ENCODE results near the gene RIPPLY1.

The RIPPLY1 gene

DNA sequence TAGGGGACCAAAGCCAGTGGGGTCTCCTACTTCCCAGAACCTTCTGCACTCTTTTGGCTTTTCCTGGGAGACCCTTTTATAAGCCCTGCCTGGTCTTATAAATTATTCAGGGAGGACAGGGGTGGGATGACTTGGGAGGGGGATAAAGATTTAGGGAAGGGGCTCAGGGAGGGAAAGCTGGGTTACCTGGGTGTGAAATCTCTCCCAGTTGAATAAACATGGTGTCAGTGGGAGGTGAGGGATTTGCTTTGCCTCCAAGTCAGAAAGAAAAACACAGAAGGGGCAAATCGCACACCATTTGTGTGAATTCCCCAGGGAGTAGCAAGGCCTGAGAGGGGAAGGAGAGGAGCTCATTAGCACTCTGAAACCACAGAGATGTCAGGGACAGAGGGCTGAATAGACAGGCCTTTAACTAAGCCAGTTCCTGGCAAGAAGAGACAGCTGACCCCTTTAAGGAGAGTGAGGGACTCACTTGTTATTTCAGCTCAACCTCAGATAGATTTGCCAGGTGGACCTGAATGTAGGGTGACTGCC is at the start of gene RIPPLY1:
Gene RIPPLY1, minus strand, starts transcription at position 51 of the 534 bp plus-strand sequence. CDS start 54 bp downstream, outside the sequence.
- DNase-seq (ENCODE audit: low read depth), result no peak

DNA sequence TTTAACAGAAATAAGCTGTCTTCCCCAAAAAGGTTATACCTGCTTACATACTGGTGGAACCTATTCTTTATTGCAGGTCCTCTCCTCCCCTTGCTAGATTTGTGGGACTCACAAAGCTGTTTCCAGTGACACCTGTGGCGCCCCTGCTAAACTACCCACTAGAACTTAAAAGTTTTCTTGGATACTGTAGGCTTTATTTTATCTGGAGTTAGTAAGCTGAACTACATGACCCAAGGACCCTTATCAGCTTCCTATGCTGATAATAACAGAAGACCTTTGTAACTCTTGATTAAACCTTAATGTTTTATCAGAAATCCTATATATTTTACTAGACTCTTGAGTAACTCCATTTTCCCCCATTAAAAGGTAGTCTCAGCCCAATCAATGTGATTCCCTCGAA is 49.4 kb upstream of the RIPPLY1 start:
- DNase-seq (ENCODE audit: low read depth), result no peak

DNA sequence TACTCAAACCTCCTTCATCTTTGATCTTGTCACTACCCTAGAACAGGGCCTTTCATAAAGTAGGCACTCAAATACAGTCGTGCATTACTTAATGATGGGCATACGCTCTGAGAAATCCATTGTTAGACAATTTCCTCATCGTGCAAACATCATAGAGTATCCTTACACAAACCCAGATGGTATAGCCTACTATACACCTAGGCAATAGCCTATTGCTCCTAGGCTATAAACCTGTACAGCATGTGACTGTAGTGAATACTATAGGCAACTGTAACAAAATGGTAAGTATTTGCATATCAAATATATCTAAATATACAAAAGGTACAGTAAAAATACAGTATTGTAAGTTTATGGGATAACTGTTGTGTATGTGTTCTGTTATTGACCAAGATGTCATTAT is 48.9 kb upstream of the RIPPLY1 start:
- DNase-seq (ENCODE audit: low read depth), result no peak

- no peak for DNase-seq (ENCODE audit: low read depth)
These were observed 48.1 kb upstream of the RIPPLY1 start for GRCh38 chrX:106951230-106951629.

GRCh38 chrX:106950381-106950780 is 47.2 kb upstream of the RIPPLY1 start:
- DNase-seq (ENCODE audit: low read depth), result no peak

- no peak for DNase-seq (ENCODE audit: low read depth)
These were observed 46.2 kb upstream of the RIPPLY1 start for GRCh38 chrX:106949366-106949765.

DNA sequence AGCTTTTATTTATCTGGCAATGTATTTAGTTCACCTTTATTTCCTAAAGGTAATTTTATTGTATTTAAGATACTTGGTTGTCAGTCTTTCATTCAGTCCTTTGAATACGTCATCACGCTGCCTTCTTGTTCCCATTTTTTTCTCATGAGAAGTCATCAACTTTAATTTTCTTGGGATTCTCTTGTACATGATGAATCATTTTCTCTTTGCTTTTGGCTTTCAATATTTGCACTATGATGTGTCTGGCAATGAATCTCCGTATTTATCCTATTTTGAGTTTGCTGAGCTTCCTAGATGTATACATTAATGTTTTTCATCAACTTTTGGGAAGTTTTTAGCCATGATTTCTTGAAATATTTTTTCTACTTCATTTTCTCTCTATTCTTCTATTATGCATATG is 45.5 kb upstream of the RIPPLY1 start:
- no peak for DNase-seq (ENCODE audit: low read depth)

DNA sequence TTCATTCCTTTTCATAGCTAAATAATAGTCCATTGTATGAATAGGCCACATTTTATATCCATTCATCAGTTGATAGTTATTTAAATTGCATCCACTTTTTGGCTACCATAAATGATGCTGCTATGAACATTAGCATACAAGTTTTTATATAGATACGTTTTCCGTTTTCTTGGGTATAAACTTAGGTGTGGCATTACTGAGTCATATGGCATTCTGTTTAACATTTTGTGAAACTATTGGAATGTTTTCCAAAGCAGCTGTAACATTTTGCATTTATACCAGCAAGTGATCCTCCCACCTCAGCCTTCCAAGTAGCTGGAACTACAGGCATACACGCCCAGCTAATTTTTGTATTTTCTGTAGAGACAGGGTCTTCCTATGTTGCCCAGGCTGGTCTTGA is 43.3 kb upstream of the RIPPLY1 start:
- no peak for DNase-seq (ENCODE audit: low read depth)

DNA sequence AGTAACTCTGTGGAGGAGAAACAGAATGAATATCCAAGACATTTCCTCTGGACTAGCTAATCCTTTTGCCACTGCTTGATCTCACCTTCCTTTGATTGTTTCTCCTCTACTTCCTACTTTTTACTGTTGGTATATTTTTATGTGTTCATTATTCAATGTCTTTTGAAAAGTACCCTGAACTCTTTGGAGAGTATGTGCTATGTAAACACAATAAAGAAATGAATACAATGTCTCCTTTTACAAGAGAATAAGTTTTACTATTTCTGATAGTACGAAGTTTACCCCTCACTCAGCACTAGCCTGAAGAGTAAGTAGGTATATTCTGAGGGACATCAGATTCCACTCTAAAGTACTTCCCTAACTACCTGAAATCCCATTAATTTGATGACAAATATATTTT is 36.9 kb upstream of the RIPPLY1 start:
- no peak for DNase-seq (ENCODE audit: low read depth)

GRCh38 chrX:106939566-106939965 is 36.4 kb upstream of the RIPPLY1 start:
- DNase-seq (ENCODE audit: low read depth), result no peak

GRCh38 chrX:106936246-106936645 is 33.1 kb upstream of the RIPPLY1 start:
- DNase-seq (ENCODE audit: low read depth), result no peak

- no peak for DNase-seq (ENCODE audit: low read depth)
These were observed 32.0 kb upstream of the RIPPLY1 start for GRCh38 chrX:106935175-106935574.

DNA sequence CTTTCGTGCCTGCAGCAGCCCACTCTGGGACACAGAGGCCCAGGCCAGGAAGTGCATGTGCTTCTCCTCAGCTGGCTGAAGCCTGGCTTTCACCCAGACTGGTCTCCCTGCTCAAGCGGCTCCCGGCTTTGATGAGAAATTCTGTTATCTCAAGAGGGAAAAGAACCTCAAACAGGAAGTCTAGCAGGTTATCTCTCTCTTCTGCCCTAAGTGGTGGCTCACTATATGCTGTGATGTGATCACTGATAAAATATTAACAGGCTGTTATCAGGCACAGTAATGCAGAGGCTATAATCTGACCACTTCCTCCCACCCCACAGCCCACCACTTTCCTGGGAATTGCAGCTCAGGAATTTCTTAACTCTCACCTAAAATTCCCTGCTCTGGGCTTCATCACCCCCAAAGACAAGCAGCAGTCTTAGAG is 30.4 kb upstream of the RIPPLY1 start:
- DNase-seq (ENCODE audit: low read depth), result no peak

- DNase-seq (ENCODE audit: low read depth), result no peak
These were observed 29.9 kb upstream of the RIPPLY1 start for GRCh38 chrX:106932960-106933537.

DNA sequence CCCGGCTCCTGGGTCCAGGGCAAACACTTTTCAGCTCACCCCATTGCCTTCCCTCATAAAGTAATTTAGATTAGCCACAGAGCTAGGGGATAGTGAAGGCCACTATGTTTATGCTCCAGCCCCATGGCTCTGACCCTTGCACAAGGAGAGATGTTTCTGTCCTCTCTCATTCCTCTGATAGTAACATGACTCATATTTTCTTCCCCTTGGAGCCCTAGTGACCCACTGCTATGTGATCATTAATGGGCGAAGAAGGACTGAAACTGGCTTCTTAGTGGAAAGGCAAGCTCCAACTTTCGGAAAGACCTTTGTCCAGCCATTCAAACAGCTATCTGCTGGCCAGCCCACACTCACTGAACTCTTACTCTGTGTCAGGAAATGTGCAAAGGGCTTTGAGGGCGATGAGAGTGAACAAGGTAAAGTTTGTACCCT is 29.4 kb upstream of the RIPPLY1 start:
- no peak for DNase-seq (ENCODE audit: low read depth)

- no peak for DNase-seq (ENCODE audit: low read depth)
These were observed 28.8 kb upstream of the RIPPLY1 start for GRCh38 chrX:106931831-106932491.

DNA sequence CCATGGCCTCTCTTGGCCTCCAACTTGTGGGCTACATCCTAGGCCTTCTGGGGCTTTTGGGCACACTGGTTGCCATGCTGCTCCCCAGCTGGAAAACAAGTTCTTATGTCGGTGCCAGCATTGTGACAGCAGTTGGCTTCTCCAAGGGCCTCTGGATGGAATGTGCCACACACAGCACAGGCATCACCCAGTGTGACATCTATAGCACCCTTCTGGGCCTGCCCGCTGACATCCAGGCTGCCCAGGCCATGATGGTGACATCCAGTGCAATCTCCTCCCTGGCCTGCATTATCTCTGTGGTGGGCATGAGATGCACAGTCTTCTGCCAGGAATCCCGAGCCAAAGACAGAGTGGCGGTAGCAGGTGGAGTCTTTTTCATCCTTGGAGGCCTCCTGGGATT is 25.1 kb upstream of the RIPPLY1 start:
- no peak for DNase-seq (ENCODE audit: low read depth)

- no peak for DNase-seq (ENCODE audit: low read depth)
These were observed 24.6 kb upstream of the RIPPLY1 start for GRCh38 chrX:106927700-106928099.

DNA sequence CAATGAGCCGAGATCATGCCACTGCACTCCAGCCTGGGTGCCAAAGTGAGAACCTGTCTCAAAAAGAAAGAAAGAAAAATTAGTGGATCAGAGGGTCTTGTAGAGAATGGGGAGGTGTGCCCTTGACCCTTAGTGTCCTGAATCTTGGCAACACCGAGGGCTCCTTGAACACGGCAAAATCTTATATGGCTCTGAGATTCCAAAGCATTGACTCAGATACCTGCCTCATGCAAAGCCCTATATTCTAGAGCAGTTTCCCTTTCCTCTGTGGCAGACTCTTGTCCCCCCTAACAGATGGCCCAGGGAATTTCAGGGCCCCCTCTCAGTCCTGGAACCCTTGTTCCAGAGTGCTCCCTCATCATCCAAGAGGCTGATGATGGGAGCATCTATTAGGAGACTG is 23.9 kb upstream of the RIPPLY1 start:
- DNase-seq (ENCODE audit: low read depth), result no peak

DNA sequence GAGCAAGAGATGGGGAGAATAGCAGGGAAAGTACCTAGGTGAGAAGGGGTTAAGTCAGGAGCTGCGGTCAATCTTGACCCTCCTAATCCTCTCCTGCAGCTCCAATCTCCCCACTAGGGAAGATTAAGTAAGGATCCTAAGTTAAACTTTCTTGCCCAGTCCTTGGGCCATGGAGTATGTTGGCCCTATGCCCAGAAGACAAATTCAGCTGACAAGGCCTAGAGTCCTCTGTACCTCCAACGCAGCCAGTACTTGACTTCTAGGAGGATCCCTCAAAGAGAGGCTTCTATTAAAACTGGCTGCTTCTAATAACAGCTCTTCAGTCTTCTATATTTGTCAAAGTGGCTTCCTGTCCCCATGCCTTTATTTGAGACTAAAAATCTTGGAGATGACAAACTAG is 18.5 kb upstream of the RIPPLY1 start:
- no peak for DNase-seq (ENCODE audit: low read depth)

DNA sequence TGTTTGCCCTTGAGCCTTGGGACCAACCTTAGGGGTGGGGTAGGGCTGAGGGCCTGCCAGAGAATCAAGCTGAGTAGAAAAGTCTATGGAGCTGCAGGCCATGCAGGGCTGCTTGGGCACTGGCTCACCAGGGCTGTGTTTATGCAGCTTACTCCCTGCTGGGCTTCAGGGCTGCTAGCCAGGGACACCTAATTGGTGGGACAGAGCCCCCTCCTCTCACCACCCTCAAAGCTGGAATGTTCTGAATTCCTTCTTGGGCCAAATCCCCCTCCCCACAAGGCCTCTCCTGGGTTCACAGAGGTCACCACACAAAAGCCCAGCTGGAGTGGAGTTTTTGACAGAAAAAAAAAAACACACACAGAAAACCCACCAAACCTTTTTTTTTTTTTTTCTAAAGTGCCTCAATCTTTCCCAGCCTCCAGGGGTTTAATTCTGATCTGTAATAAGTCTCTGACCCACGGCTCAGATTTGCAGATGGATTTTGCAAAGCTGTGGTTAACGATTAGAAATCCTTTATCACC is 16.9 kb upstream of the RIPPLY1 start, which contains the start of gene CLDN2:
Gene CLDN2, plus strand, starts transcription at position 471 of the 521 bp plus-strand sequence. CDS start 7,827 bp downstream, outside the sequence.
- DNase-seq (ENCODE audit: low read depth), result no peak

DNA sequence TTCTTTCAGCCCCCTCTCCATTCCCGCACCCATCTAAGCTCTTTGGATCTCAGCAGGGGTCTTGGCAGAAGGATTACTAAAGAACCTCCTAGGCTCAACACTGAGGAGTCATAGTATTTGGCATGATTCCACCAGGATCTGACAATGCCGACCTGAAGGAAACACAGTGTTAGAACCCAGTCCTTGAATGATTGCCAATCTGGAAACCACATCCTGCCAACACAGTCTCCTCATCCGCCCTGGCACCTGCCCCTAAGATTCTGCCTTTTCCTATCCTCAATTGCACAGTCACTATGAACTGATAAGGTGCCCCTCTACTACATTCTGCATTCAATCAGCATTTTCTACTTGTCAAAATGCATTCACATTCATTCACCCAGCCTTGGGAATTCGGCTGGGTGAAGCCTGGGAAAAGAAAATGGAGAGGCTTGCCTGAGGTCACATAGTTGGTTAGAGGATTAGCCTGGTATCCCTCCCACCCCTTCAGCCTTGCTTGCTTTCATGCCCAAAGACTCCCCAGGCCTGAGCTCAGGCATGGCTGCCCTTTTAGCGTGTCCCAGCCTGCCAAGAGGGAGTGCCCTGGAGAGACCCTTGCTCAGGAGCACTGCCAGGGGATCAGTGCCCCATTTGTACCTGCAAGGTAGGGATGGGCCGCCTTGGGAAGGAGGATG is 14.8 kb upstream of the RIPPLY1 start:
- DNase-seq (ENCODE audit: low read depth), result no peak

DNA sequence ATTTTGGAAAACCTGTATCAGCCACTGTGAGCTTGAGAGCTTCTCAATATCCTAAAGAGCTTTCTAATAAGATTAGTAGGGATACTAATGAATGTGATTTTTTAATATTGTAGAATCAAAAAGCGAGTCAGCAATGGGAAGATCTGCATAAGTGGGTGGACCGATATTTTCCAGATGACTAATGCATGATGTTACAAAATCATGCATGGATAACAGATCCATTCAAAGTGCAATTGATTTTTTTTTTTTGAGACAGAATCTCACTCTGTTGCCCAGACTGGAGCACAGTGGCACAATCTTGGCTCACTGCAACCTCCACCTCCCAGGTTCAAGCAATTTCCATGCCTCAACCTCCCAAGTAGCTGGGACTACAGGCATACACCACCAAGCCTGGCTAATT is 9.7 kb upstream of the RIPPLY1 start:
- no peak for DNase-seq (ENCODE audit: low read depth)
